Fibroblast of pulmonary artery (primary cell): Measurements from ENCODE around the gene TP53I3.
"Not testable (repeated sequence)": the region's sequence is repeated elsewhere in the genome, so short reads cannot be mapped to it uniquely, and the experiment has no call there.

ENCODE experiments used
- DNase-seq: peaks from one replicate; pipeline ENCODE4 v3.0.0-alpha.2; 2010; ENCODE audit warnings: low read depth
- H3K4me3 ChIP-seq: replicated peaks from 2 replicates; pipeline ENCODE4 v1.5.1; 2011; ENCODE audit warnings: low read depth, mild to moderate bottlenecking, control low read depth, low read length, moderate library complexity
- CTCF ChIP-seq: IDR thresholded peaks from 2 replicates; pipeline ENCODE4 v1.5.1; 2011; ENCODE audit warnings: mild to moderate bottlenecking, control low read depth, low read length, inconsistent platforms; ENCODE audit errors: missing control alignments

TP53I3 gene

GRCh38 chr2:24048769-24049484 lies 35.7 kb downstream of the TP53I3 start:
- DNase-seq: no peak
- H3K4me3 ChIP-seq: peak overlapping the region; percentile 70
- TF ChIP-seq CTCF: no peak

- TF ChIP-seq CTCF: no peak
- no peak overlapping the region for H3K4me3 ChIP-seq
- DNase-seq: no peak
Measured at GRCh38 chr2:24047703-24048033, 37.0 kb downstream of the TP53I3 start.

- DNase-seq: peak; percentile 99
- peak within 1 kb of the TSS; percentile 93 for H3K4me3 ChIP-seq
- no peak for TF ChIP-seq CTCF
Measured at GRCh38 chr2:24046930-24047702, 37.5 kb downstream of the TP53I3 start, which contains the start of gene WDCP. WDCP (minus strand) TSS chr2:24047391; CDS start chr2:24039494, 7,897 bp downstream.

GRCh38 chr2:24046599-24046929 lies 38.1 kb downstream of the TP53I3 start:
- DNase-seq: peak; percentile 6
- TF ChIP-seq CTCF: no peak
- H3K4me3 ChIP-seq: peak overlapping the region; percentile 93

GRCh38 chr2:24045511-24046508 lies 38.8 kb downstream of the TP53I3 start:
- DNase-seq: no peak
- TF ChIP-seq CTCF: no peak

GRCh38 chr2:24043133-24043532 lies 41.5 kb downstream of the TP53I3 start:
- DNase-seq, H3K4me3 ChIP-seq: not testable (repeated sequence)

More at GRCh38 chr2:24045511-24046508, 38.8 kb downstream of the TP53I3 start:
- H3K4me3 ChIP-seq: peak overlapping the region; percentile 93

GRCh38 chr2:24040511-24040910 lies 44.1 kb downstream of the TP53I3 start:
- H3K4me3 ChIP-seq: no peak overlapping the region
- DNase-seq: no peak
- TF ChIP-seq CTCF: no peak
